Measurements from ENCODE around the gene EFNA5.

Gene EFNA5

GRCh38 chr5:107414802-107415201, 255.9 kb downstream of the EFNA5 start:
- no peak for DNase-seq

GRCh38 chr5:107413754-107414153, 257.0 kb downstream of the EFNA5 start:
- no peak for DNase-seq

GRCh38 chr5:107408564-107408963, 262.2 kb downstream of the EFNA5 start:
- DNase-seq, result no peak

GRCh38 chr5:107407713-107408298, 262.9 kb downstream of the EFNA5 start:
- DNase-seq, result no peak

GRCh38 chr5:107404595-107405374, 266.0 kb downstream of the EFNA5 start:
- DNase-seq, result no peak

- DNase-seq, result no peak
Measured at GRCh38 chr5:107403228-107403953, 267.3 kb downstream of the EFNA5 start.

GRCh38 chr5:107402434-107403227, 268.1 kb downstream of the EFNA5 start:
- DNase-seq, result no peak

GRCh38 chr5:107401470-107402122, 269.1 kb downstream of the EFNA5 start:
- no peak for DNase-seq

- no peak for DNase-seq
Measured at GRCh38 chr5:107400328-107400727, 270.4 kb downstream of the EFNA5 start.

GRCh38 chr5:107398703-107399102, 272.0 kb downstream of the EFNA5 start:
- DNase-seq, result no peak

- DNase-seq, result no peak
Measured at GRCh38 chr5:107396351-107396690, 274.4 kb downstream of the EFNA5 start.

- no peak for DNase-seq
Measured at GRCh38 chr5:107395632-107396350, 274.9 kb downstream of the EFNA5 start.

- no peak for DNase-seq
Measured at GRCh38 chr5:107393851-107394250, 276.9 kb downstream of the EFNA5 start.

GRCh38 chr5:107391787-107392186, 278.9 kb downstream of the EFNA5 start:
- DNase-seq, result no peak

- DNase-seq, result no peak
Measured at GRCh38 chr5:107389775-107390148, 281.0 kb downstream of the EFNA5 start.

- DNase-seq, result no peak
Measured at GRCh38 chr5:107389130-107389774, 281.5 kb downstream of the EFNA5 start.

GRCh38 chr5:107388141-107388861, 282.4 kb downstream of the EFNA5 start:
- DNase-seq, result no peak

- DNase-seq, result no peak
Measured at GRCh38 chr5:107387526-107388140, 283.1 kb downstream of the EFNA5 start.

- no peak for DNase-seq
Measured at GRCh38 chr5:107385708-107386107, 285.0 kb downstream of the EFNA5 start.

- DNase-seq, result no peak
Measured at GRCh38 chr5:107384256-107384655, 286.5 kb downstream of the EFNA5 start.
